NCI-H146 treated with DMSO at 0.1 percent for 48 hours (cell line): Measurements from ENCODE around the gene PLAAT3.
"Not testable (repeated sequence)": the region's sequence is repeated elsewhere in the genome, so short reads cannot be mapped to it uniquely, and the experiment has no call there.

ENCODE experiments used
- DNase-seq: peaks from one replicate; lab custom pipeline; 2025; ENCODE audit not compliant: unreplicated experiment; lab: John Stamatoyannopoulos, UW

The PLAAT3 gene

DNA sequence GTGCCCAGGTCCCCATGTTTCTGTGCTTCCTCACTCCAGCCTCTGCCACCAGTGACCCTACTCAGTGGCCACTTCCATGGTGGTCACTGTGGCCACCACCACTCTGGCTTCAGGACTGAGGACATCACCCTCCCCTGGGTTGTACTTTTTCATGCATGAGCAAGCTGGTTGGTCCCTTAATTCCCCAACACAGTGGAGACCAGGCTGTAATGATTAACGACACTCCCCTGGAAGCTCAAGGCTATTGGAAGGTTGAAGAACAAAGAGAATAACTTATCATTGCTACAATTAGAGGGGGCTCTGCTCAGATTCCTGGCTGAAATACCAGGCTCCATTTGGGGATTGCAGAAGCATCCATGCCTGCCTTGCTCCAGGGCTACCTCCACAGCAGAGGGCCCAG, 67.2 kb downstream of the PLAAT3 start:
- DNase-seq: no peak

DNA sequence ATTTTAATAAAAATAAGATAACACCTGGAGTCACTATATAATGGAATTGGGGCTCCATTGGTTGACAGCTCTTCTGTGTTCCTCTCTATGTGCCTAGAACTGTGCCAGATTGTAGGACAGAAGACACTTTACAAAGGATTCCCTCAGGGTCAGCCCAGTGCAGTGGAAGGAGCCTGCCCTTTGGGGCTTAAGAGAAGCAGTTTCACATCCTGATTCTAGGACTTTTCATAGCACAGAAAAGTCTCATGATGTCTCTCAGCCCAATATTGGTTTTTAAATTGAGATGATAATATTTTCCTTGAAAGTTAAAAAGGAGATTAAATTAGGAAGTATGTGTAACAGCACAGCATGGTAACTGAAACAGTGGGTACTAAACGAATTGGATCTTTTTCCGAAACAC, 70.5 kb downstream of the PLAAT3 start:
- no peak for DNase-seq

DNA sequence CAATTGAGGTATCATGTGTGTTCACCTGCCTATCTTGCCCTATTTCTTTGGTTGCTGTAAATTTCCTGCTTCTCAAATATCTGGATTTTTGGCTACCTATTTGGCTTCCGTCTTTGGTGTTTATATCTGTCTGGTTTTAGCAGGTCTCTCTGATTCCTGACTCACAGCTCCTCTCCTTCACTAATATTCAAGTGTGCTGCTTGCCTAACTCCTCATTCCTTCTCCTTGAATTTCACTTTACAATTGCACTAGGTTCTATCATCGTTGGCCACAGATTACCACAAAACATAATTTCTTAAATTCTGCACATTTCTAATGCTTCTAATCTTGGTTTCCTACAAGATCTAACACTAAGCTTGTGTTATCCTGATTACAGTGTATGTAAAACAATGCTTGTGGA, 71.7 kb downstream of the PLAAT3 start:
- DNase-seq: not testable (repeated sequence)

DNA sequence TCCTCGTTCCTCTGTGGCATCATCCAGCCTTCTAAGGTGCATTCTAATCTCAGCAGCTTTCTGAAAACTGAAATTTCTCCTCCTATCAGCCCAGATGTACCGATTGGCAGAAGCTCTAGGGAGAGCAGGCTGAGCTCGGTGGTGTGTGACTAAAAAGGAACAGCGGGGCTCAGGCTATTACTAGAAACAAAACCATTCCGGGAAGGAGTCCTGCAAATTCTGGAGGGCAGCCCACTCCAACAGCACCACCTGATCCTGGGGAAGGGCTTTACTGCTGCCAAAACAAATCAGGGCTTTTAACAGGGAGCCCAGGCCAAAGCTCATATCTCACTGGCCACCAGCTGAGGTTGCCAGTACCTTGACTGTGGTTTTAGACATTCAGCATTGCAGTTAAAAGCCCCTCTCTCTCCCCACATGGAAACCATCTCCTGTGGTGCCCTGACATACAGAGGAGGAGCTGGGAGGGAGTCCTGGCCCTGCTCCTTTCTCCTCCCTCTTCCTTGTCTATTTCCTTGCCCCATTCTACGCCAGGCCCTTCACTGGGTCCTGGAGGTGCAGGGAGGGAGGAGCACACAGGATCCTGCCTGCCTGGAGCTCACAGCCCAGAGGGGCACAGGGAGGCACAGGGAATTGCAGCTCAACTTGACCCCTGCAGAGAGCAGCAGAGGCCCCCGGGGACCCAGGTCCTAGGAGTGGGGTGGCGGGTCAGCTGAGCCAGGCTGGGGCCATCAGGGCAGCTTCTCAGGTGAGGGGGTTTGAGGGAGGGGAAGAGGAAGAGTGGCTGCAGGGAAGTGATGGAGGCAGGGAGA, 76.7 kb downstream of the PLAAT3 start:
- no peak for DNase-seq

DNA sequence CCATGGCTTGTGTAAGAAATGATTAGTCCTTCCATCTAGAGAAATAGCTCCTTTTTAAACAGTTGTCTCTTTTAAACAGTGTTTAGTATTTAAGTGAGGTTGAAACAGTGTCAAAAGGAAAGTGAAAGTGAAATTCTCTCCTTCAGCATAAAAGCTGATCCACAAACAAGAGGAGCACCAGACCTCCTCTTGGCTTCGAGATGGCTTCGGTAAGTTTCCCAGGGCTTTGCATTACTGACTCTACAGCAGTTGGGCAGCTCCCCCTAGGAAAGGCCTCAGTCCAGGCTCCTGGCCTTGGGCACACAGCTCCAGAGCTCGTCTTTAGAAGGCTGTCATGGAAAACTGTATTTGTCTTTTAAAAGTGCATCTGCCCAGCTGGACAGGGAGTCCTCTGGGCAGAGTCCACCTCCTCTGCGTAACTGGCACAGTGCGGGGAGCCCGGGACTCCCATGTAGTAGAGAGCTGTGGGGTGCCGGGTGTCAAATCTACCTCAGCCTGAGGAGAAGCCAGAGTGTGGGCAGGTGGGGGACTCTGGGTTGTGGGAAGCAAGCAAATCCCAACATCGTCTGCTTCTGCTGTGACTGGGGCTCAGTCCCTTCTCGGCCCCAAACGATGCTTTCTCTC, 77.5 kb downstream of the PLAAT3 start, which contains the start of gene PLAAT4:
Gene PLAAT4 (plus strand): TSS at position 140 of the 624 bp plus-strand sequence. CDS start 61 bp downstream, at position 201.
- DNase-seq: no peak

DNA sequence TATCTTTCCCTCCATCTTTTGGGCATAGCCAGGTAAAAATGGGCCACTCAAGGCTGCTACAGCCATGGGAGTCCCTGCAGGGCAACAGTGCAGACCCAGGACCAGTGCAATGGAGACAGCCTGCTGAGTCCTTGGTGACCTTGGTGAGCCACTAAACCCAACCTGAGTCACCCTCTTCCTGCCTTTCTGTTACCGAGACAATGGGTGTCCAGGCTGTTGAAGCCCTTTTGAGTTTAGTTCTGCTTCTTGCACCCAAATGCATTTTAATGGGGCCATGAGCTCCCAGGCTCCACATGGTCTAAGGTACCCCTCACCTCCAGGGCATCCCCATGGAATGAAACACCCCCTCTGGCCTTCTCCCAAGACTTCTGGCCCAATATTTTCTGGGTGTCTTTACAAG, 78.5 kb downstream of the PLAAT3 start:
- DNase-seq: no peak

DNA sequence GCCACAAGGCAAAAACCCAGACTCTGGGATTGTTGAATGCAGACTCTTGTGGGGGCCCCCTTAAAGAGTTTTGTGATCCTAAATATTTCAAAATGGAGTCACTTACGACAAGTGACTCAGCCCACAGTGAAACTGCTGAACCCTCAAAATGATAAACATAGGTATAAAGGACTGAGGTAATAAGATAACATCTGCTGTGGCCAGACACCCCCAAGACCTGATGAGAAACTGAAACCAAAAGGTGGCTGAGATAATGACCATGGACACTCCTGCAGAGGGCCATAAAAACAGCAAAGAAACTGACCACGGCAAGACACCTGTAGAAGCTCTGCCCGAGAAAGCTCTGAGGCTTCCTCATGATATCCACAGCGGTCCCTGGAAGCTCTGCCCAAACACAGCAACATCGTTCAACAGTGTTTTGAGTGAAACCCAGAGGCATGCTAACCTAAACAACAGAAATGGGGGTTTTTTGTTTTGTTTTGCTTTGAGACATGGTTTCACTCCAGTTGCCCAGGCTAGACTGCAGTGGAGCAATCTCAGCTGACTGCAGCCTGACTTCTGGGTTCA, 79.3 kb downstream of the PLAAT3 start:
- no peak for DNase-seq

DNA sequence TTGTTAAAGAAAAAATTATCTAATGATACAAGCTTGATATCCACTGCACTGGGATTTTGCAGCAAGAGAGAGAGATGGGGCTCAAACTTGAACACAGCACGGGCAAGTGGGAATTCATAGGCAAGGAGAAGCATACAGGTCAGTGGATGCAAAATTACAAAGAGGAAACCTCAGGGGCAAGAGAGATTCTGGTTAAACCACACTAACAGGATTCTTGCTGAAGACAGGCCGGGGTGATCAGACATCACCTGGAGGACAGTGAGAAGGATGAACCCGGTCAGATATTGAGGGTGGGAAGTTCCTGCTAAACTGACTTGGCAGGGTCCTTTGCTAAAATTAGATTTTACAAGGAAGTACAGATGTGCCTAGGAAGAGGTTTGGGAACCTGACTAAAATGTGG, 80.2 kb downstream of the PLAAT3 start:
- DNase-seq: no peak

DNA sequence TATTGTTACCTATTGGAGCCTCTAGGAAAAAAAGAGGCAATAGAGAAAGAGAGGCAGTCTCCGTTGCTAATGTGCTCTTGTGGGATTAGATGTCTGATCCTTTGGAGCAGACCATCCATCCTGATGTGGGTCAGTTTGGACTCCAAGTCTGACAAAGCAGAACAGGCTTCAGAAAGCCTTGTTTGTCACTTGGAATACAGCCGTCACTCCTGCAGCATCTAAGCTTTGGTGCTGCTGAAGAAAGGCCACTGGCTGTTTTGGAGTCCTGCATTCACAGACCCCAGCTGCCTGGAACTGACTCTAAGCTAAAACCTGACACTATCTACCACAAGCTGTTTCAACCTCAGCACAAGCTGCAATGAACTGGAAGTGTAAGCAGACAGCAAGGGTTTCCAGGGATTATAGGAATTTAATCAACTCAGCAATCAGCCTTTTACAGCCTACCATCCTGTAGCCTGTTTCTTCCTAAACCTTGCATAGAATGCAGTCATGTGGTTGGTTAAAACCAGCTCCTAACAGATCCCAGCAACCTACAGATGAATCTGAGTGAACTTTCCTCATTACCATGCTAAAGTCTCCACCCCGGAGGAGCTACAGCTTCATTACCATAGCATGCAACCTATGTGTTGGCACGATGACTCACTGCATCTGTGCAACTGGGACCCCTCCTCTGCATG, 81.3 kb downstream of the PLAAT3 start:
- no peak for DNase-seq

DNA sequence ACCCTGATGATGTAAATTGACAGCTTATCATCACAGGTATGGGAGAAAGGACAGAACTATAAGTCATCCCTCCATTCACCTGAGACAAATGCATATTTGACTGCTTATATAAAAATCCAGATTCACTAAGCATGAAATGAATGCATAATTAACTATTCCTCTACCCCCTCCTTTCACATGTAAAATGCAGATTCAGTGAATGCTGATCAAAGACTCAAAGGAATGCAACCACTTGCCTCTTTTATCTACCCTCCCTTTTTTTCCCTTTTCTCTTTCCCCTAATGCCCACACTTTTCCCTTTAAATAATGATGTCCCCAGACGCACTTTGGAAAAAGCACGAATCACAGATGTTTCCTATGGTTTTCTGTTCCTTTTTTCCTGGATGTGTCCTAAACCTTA, 82.1 kb downstream of the PLAAT3 start:
- DNase-seq: no peak

DNA sequence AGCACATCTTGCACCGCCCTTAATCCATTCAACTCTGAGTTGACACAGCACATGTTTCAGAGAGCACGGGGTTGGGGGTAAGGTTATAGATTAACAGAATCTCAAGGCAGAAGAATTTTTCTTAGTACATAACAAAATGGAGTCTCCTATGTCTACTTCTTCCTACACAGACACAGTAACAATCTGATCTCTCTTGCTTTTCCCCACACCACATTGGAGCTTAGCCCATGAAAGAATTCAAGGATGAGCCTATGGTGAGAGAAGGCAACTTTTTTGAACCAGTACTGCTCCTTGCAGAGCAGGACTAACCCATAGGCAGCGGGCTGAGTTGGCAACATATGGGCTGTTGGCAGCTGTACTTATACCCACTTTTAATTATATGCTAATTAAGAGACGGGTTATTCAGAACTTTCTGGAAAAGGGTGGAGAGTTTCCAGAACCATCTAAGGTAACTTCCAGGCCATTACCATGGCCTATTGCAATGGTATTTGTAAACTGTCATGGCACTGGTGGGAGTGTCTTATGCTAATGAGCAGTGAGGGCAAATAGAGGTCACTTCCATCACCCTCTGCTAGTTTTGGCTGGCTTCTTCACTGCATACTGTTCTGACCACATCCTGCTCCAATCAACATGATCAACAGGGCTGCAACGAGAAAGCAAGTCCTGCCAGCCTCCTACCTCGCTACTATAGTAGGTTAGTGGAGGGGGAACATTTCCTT, 83.0 kb downstream of the PLAAT3 start:
- DNase-seq: not testable (repeated sequence)

DNA sequence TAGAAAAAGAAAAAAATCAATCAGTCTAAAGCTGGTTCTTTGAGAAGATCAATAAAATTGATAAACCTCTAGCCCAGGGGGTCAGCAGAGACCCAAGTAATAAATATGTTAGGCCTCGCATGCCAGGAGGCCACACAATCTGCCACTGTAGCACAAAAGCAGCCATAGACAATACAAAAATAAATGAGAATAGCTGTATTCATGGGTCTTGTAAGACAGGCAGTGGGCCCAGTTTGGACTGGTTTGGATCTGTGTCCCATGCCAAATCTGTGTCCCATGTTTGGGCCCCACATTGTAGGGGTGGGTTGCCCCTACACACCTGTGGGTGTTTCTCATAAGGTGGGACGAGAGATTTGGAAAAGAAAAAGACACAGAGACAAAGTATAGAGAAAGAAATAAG, 84.2 kb downstream of the PLAAT3 start:
- no peak for DNase-seq

DNA sequence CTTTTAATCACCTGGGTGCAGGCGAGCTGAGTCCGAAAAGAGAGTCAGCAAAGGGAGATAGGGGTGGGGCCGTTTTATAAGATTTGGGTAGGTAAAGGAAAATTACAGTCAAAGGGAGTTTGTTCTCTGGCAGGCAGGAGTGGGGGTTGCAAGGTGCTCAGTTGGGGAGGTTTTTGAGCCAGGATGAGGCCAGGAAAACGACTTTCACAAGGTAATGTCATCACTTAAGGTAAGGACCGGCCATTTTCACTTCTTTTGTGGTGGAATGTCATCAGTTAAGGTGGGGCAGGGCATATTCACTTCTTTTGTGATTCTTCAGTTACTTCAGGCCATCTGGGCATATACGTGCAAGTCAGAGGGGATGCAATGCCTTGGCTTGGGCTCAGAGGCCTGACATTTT, 84.9 kb downstream of the PLAAT3 start:
- not testable (repeated sequence) for DNase-seq

DNA sequence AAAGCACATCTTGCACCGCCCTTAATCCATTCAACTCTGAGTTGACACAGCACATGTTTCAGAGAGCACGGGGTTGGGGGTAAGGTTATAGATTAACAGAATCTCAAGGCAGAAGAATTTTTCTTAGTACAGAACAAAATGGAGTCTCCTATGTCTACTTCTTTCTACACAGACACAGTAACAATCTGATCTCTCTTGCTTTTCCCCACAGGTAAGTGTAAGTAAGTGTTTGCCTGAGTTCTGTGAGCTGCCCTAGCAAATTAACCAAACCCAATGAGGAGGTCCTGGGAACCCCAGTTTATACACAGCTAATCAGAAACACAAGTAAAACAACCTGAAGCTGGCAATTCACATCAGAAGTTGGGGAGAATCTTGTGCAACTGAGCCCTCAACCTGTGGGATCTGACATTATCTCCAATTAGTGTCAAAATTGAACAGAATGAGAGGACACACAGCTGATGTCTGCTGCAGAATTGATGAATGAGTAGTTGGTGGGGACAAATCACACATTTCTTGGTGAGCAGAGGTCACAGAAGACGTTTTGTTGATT, 85.4 kb downstream of the PLAAT3 start:
- DNase-seq: not testable (repeated sequence)

DNA sequence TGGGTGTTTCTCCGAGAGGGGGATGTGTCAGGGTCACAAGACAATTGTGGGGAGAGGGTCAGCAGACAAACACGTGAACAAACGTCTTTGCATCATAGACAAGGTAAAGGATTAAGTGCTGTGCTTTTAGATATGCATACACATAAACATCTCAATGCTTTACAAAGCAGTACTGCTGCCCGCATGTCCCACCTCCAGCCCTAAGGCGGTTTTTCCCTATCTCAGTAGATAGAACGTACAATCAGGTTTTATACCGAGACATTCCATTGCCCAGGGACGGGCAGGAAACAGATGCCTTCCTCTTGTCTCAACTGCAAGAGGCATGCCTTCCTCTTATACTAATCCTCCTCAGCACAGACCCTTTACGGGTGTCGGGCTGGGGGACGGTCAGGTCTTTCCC, 86.1 kb downstream of the PLAAT3 start:
- DNase-seq: not testable (repeated sequence)

DNA sequence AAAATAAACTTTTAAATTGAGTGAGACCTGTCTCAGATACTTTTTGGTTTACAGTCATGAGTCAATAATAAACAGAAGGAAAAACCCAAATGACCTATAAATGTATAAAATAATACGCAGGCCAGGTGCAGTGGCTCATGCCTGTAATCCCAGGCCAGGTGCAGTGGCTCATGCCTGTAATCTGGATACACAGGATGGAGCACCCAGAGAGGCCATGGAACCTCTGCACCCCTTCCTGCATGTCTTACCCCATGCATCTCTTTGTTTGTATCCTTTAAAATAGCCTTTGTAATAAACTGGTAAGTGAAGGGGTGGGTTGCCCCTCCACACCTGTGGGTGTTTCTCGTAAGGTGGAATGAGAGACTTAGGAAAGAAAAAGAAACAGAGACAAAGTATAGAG, 86.6 kb downstream of the PLAAT3 start:
- DNase-seq: no peak
